ENCODE measurements around the gene NXF1. TPM values are rescaled to one million over a fixed set of nuclear protein-coding genes. Genes with fewer than 3 reads are reported as not detected.

NXF1 gene
- total and polyA plus RNA-seq, 10 of the 15 experiments (the other 5 are each of a cell fraction or from before 2014, with no cell fraction given): 20.7 to 84.9 (median 40.6) TPM

GRCh38 chr11:62839050-62839945 is 34.1 kb upstream of the NXF1 start, which contains the start of gene WDR74 (continued):
- TF ChIP-seq BMI1 (IDR thresholded peaks at IDR 0.05; ENCODE audit: borderline replicate concordance) (no peak), RELB (IDR thresholded peaks at IDR 0.05; ENCODE audit: low read depth) (peak; percentile 98), ZNF687 (IDR thresholded peaks at IDR 0.05) (peak; percentile 51; the same call in 1 of the 2 replicates), STAT1 (conservative IDR thresholded peaks at IDR 0.05) (0 out of 2 replicates have a peak, but pooled peaks have one; percentile 25), NBN (IDR thresholded peaks at IDR 0.05) (peak; percentile 85), IKZF1 (conservative IDR thresholded peaks at IDR 0.05) (peak; percentile 82), RB1 (IDR thresholded peaks at IDR 0.05; ENCODE audit: borderline replicate concordance) (peak; percentile 82; the same call in 1 of the 2 replicates), GATAD2B (conservative IDR thresholded peaks at IDR 0.05; ENCODE audit: low read depth) (peak; percentile 36; the same call in 1 of the 2 replicates), E2F8 (IDR thresholded peaks at IDR 0.05; ENCODE audit: low read depth, partially characterized antibody) (peak; percentile 77), LARP7 (IDR thresholded peaks at IDR 0.05) (peak; percentile 76), HDGF (IDR thresholded peaks at IDR 0.05) (peak; percentile 85; the same call in 1 of the 2 replicates)
- TF ChIP-seq, protein P1, sequence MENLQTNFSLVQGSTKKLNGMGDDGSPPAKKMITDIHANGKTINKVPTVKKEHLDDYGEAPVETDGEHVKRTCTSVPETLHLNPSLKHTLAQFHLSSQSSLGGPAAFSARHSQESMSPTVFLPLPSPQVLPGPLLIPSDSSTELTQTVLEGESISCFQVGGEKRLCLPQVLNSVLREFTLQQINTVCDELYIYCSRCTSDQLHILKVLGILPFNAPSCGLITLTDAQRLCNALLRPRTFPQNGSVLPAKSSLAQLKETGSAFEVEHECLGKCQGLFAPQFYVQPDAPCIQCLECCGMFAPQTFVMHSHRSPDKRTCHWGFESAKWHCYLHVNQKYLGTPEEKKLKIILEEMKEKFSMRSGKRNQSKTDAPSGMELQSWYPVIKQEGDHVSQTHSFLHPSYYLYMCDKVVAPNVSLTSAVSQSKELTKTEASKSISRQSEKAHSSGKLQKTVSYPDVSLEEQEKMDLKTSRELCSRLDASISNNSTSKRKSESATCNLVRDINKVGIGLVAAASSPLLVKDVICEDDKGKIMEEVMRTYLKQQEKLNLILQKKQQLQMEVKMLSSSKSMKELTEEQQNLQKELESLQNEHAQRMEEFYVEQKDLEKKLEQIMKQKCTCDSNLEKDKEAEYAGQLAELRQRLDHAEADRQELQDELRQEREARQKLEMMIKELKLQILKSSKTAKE (IDR thresholded peaks at IDR 0.05; ENCODE audit: low read depth, poor library complexity, severe bottlenecking): peak; percentile 75
- TF ChIP-seq, protein P2, sequence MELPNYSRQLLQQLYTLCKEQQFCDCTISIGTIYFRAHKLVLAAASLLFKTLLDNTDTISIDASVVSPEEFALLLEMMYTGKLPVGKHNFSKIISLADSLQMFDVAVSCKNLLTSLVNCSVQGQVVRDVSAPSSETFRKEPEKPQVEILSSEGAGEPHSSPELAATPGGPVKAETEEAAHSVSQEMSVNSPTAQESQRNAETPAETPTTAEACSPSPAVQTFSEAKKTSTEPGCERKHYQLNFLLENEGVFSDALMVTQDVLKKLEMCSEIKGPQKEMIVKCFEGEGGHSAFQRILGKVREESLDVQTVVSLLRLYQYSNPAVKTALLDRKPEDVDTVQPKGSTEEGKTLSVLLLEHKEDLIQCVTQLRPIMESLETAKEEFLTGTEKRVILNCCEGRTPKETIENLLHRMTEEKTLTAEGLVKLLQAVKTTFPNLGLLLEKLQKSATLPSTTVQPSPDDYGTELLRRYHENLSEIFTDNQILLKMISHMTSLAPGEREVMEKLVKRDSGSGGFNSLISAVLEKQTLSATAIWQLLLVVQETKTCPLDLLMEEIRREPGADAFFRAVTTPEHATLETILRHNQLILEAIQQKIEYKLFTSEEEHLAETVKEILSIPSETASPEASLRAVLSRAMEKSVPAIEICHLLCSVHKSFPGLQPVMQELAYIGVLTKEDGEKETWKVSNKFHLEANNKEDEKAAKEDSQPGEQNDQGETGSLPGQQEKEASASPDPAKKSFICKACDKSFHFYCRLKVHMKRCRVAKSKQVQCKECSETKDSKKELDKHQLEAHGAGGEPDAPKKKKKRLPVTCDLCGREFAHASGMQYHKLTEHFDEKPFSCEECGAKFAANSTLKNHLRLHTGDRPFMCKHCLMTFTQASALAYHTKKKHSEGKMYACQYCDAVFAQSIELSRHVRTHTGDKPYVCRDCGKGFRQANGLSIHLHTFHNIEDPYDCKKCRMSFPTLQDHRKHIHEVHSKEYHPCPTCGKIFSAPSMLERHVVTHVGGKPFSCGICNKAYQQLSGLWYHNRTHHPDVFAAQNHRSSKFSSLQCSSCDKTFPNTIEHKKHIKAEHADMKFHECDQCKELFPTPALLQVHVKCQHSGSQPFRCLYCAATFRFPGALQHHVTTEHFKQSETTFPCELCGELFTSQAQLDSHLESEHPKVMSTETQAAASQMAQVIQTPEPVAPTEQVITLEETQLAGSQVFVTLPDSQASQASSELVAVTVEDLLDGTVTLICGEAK (IDR thresholded peaks at IDR 0.05; ENCODE audit: borderline replicate concordance): peak; percentile 90
